GM12878 (cell line): ENCODE measurements around the gene CSF3.

Experiments used
- BRCA1 ChIP-seq: IDR thresholded peaks from 2 replicates; pipeline ENCODE4 v1.6.1; 2011; ENCODE audit warnings: low read depth, low read length, improper control_type of control experiment
- CTCF ChIP-seq, 3 experiments: IDR thresholded peaks in 2 of 3; conservative IDR thresholded peaks in 1 of 3; 2 replicates each; pipeline ENCODE4 v1.5.1; 2011; ENCODE audit warnings: low read depth in 3 of 3, low read length in 3 of 3, mild to moderate bottlenecking in 3 of 3, control low read depth in 2 of 3, moderate library complexity in 2 of 3, inconsistent platforms in 1 of 3, mixed read lengths in 1 of 3; ENCODE audit not compliant: control insufficient read depth in 2 of 3, insufficient read depth in 1 of 3; ENCODE audit errors: extremely low read depth in 1 of 3
- ETV6 ChIP-seq, 2 experiments: fragments of 450-650 bp in 1 of 2; IDR thresholded peaks in 1 of 2; conservative IDR thresholded peaks in 1 of 2; 2 replicates each; pipeline ENCODE4 v1.6.1; 2014; ENCODE audit warnings: antibody characterized with exemption in 1 of 2, borderline replicate concordance in 1 of 2, low read depth in 1 of 2, mild to moderate bottlenecking in 1 of 2, moderate library complexity in 1 of 2
- FOXM1 ChIP-seq: IDR thresholded peaks from 2 replicates; pipeline ENCODE4 v1.6.1; 2012; ENCODE audit warnings: low read depth, mild to moderate bottlenecking, inconsistent platforms, low read length, moderate library complexity
- JUND ChIP-seq: IDR thresholded peaks from 2 replicates; pipeline ENCODE4 v1.6.1; 2012; ENCODE audit warnings: low read depth, mild to moderate bottlenecking, low read length, improper control_type of control experiment, moderate library complexity
- MAX ChIP-seq: IDR thresholded peaks from 2 replicates; pipeline ENCODE4 v1.6.1; 2012; ENCODE audit warnings: low read depth, low read length, improper control_type of control experiment
- MTA2 ChIP-seq: fragments of 450-650 bp; IDR thresholded peaks from 2 replicates; pipeline ENCODE4 v1.6.1; 2016; ENCODE audit warnings: low read depth, mild to moderate bottlenecking, moderate library complexity
- NBN ChIP-seq: fragments of 450-650 bp; IDR thresholded peaks from 2 replicates; pipeline ENCODE4 v1.6.1; 2016
- NR2C2 ChIP-seq: IDR thresholded peaks from 2 replicates; pipeline ENCODE4 v1.6.1; 2011; ENCODE audit warnings: borderline replicate concordance, low read depth; ENCODE audit not compliant: control insufficient read depth, insufficient read length
- POLR2A ChIP-seq: IDR thresholded peaks from 2 replicates; pipeline ENCODE4 v1.6.1; 2011; ENCODE audit warnings: low read depth, mild to moderate bottlenecking, low read length
- RFX5 ChIP-seq: IDR thresholded peaks from 2 replicates; pipeline ENCODE4 v1.6.1; 2011; ENCODE audit warnings: low read depth, low read length, improper control_type of control experiment
- ZSCAN29 ChIP-seq: fragments of 450-650 bp; IDR thresholded peaks from 2 replicates; pipeline ENCODE4 v1.6.1; 2017; ENCODE audit warnings: mild to moderate bottlenecking, moderate library complexity

- TF ChIP-seq CTCF (IDR thresholded peaks at IDR 0.05 in 2 of 3, conservative IDR thresholded peaks at IDR 0.05 in 1 of 3; ENCODE audit: control insufficient read depth in 2 of 3, extremely low read depth in 1 of 3, insufficient read depth in 1 of 3, low read depth in 3 of 3, low read length in 3 of 3) (no peak), POLR2A (no peak), MTA2 (no peak), BRCA1 (no peak), JUND (no peak), ETV6 (conservative IDR thresholded peaks at IDR 0.05 in 1 of 2, IDR thresholded peaks at IDR 0.05 in 1 of 2; ENCODE audit: borderline replicate concordance in 1 of 2, low read depth in 1 of 2) (no peak), RFX5 (no peak), NR2C2 (no peak), ZSCAN29 (no peak), NBN (no peak), FOXM1 (no peak), MAX (no peak)
Observed at GRCh38 chr17:39969375-39969774, 45.9 kb upstream of the CSF3 start.
